ENCODE data around the gene CCNO.
A peak's percentile ranks its signal among the peaks of the same experiment; 100 is the strongest.

The CCNO gene, protein sequence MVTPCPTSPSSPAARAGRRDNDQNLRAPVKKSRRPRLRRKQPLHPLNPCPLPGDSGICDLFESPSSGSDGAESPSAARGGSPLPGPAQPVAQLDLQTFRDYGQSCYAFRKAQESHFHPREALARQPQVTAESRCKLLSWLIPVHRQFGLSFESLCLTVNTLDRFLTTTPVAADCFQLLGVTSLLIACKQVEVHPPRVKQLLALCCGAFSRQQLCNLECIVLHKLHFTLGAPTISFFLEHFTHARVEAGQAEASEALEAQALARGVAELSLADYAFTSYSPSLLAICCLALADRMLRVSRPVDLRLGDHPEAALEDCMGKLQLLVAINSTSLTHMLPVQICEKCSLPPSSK

DNA sequence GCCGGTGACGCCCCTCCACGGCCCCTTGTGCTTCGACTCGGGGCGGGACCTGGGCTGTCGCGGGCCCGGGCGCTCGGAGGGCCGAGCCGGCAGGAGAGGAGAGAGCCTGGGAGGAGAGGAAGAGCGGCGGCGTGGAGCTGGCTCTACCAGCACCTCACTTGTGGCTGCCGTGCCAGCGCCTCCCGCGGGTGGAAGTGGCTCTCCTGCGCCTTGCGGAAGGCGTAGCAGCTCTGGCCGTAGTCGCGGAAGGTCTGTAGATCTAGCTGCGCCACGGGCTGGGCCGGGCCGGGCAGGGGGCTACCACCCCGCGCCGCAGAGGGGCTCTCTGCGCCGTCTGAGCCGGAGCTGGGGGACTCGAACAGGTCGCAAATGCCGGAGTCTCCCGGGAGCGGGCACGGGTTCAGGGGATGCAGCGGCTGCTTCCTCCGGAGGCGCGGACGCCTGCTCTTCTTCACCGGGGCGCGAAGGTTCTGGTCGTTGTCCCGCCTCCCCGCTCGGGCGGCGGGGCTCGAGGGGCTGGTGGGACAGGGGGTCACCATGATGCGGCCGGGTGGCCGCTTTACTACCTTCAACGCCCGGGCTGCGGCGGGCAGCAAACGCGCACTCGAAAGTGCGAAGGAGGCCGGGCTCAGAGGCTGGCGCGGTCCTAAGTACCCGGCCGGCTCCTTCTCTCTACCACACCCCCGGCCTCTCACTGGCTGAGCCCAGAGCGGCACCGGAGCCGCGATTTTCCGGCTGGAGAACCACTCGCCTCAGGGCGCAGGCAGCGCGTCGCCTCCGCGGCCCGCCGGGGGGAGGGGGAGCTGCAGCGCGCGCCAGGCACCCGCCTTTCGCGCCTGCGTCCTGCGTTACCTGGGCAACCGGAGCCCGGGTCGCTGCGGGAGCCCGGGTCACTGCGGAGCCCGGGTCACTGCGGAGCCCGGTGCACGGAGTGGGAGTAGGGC is at the start of gene CCNO:
TSS of gene CCNO (minus strand) at position 624 of the 944 bp plus-strand sequence. CDS start at position 539, 85 bp downstream.
- DNase-seq (ENCODE audit: low read depth in 4 of 4, low spot score in 1 of 4): peak in 2 of 4 experiments; percentile 49 to 62

GRCh38 chr5:55278778-55279177 is 45.4 kb upstream of the CCNO start:
- no peak for DNase-seq (ENCODE audit: low read depth in 4 of 4, low spot score in 1 of 4)

DNA sequence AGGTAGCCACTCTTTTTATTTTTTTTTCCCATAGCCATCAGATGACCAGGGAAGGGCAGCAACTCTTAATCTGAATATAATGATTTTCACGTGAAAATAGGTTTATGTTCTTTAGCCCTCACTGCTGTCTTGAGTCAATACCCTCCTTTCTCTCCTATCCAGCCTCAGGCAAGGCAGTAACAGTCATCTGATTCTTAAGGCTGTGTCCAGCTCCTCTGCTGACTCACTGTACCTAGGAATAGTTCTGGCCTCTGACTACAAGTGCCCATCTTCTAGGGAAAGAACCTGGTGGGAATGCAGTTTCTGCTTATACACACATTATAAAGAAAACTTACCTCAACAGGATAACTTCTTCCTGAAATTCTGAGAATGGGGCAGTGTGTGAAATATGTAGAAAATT is 43.4 kb upstream of the CCNO start:
- no peak for DNase-seq (ENCODE audit: low read depth in 4 of 4, low spot score in 1 of 4)

- DNase-seq (ENCODE audit: low read depth in 4 of 4, low spot score in 1 of 4): no peak
Measured at GRCh38 chr5:55258339-55258738, 24.9 kb upstream of the CCNO start.

DNA sequence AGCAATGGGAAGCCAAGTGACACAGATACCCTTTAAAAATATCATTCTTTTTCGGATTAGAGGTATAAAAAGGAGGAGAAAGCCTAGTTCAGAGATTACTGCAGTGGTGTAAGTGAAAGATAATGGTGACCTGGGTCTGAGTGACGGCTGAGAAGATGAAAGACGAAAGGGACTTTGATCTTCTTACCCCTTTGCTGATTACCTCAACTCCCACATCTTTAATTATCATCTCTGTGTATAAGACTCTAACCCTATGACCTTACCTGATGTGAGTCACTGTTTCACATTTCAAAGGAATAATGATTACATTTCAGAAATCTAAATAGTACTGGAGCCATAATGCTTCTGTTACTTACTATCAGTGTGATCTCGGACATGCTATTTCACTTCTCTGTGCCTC is 21.4 kb upstream of the CCNO start:
- DNase-seq (ENCODE audit: low read depth in 4 of 4, low spot score in 1 of 4): no peak

GRCh38 chr5:55250064-55250463 is 16.7 kb upstream of the CCNO start:
- no peak for DNase-seq (ENCODE audit: low read depth in 4 of 4, low spot score in 1 of 4)

DNA sequence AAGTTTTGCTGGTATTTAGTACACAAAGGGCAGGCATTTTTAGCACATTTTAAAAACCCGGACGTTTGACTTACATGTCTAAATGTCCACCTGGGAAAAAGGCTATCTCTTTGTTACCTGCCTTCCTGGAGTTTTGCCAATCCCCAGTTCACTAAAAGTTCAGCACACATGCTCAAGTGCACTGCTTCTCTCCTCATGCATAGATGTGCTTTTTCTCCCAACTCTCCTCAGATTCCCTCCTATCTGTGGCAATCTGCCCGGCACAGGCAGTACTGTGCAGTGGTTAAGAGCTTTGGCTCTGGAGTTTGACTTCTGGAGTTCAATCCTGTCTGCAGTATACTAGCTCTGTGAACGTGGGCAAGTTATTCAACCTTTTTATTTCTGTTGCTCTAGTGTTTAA is 8.3 kb upstream of the CCNO start:
- DNase-seq (ENCODE audit: low read depth in 4 of 4, low spot score in 1 of 4): no peak

DNA sequence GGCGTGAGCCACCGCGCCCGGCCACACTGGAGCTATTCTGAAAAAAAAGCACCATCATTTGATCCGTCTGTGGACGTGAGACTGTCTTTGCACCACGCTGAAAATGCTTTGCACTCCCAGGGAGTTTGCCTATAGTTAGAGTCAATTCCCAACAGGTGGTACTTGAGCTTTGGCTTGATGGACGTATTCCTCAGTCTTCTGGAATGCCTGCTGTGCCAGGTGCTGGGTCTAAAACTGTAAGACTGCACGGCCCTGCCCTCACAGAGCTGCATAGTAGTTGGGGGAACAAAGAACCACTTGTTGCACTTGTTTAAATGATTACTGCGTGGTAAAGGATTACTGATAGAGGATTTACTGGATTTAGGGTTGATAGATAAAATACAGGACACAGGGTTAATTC is 3.4 kb upstream of the CCNO start:
- DNase-seq (ENCODE audit: low read depth in 4 of 4, low spot score in 1 of 4): no peak

GRCh38 chr5:55234121-55234700 is 803 bp upstream of the CCNO start:
- DNase-seq (ENCODE audit: low read depth in 4 of 4, low spot score in 1 of 4): no peak

DNA sequence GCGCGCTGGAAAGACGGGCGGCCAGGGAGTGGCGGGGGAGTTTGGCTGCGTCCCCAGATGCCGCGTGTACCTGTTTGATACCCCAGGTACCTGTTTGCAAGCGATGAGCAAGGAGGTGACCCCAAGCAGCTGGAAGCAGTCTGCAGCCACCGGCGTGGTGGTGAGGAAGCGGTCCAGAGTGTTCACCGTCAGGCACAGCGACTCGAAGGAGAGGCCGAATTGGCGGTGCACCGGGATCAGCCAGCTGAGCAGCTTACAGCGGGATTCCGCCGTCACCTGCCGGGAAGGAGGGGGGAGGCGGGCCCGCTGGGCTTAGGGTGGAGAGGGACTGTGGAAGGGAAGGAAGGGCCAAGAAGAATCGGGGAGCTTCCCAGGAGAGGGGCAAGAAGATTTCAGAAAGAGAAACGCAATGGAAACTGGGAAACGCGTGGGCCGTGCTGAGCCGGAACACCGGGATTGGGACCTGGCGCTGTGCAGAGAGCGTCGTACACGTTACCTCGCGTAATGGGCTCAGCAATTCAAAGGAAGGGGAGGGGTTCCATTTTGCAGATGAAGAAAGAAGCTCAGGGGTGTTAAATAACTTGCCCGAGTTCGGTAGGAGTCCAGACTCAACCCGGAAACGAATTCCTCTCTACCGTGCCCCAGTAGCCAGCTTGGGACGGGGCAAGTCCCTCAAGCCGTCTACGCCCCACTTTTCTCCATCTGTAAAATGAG is 980 bp downstream of the CCNO start:
- no peak for DNase-seq (ENCODE audit: low read depth in 4 of 4, low spot score in 1 of 4)

GRCh38 chr5:55231919-55232270 is 1.5 kb downstream of the CCNO start:
- DNase-seq (ENCODE audit: low read depth in 4 of 4, low spot score in 1 of 4): no peak

GRCh38 chr5:55231029-55231918 is 2.1 kb downstream of the CCNO start:
- no peak for DNase-seq (ENCODE audit: low read depth in 4 of 4, low spot score in 1 of 4)

DNA sequence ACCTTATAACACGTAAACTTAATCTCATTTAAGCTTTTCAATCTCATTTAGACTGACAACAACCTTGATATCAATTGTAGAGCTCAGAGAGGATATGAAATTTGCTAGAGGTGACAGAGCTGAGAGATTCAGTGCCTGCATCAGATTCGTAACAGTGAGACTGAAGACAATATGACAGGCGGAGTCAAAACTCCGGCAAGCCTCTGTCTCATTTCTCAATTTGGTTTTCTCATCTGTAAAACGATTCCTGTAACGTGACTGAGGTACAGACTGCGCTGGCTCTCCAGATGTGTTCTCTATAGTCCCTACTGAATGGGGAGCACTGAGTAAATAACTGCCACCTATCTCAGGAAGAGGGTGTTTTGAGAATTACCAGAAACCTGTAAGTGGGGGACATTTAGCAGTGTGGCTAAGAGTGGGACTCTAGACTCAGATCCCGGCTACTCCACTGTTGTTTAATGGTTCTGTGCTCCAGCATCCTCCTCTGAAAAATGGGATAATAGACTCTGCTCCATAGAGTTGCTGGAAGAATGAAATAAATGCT is 3.2 kb downstream of the CCNO start:
- no peak for DNase-seq (ENCODE audit: low read depth in 4 of 4, low spot score in 1 of 4)

- DNase-seq (ENCODE audit: low read depth in 4 of 4, low spot score in 1 of 4): no peak
Measured at GRCh38 chr5:55227664-55228430, 5.6 kb downstream of the CCNO start.

DNA sequence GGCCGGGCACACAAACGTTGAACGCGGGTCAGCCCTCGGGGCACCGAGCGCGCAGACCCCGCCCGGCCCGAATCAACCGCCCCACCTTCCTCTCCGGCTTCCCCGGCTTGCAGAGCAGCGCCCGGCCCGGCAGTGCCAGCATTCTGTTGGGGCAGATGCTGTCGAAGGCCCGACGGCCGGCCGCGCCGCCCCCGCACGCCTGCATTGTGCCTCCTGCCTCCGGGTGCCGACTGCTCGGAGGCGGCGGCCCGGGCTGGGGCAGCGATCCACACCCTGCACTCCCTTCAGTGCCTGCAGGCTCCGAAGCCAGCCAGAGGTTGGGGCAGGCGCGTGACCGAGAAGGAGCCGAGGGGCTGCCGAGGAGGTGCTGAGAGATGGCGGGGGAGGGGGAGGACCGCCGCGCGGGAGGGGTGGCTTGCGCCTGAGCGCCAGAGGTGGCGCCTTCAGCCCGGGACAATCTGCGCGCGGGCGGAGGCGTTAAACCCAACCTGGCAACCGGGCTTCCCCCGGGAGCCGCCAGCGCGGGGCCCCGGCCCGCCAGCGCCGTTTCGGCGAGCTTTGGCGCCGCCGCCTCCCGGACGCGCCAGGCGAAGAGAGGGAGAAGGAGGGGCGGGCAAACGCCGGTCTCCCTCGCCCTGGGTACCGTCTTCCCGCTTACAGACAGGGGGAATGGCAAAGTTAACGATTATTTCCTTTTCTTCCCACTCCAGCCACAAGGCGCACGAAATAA is 6.3 kb downstream of the CCNO start, which contains the start of gene MCIDAS:
TSS of gene MCIDAS (minus strand) at position 382 of the 730 bp plus-strand sequence. CDS start at position 205, 177 bp downstream.
- DNase-seq (ENCODE audit: low read depth in 4 of 4, low spot score in 1 of 4): peak in 2 of 4 experiments; percentile 56 to 64

DNA sequence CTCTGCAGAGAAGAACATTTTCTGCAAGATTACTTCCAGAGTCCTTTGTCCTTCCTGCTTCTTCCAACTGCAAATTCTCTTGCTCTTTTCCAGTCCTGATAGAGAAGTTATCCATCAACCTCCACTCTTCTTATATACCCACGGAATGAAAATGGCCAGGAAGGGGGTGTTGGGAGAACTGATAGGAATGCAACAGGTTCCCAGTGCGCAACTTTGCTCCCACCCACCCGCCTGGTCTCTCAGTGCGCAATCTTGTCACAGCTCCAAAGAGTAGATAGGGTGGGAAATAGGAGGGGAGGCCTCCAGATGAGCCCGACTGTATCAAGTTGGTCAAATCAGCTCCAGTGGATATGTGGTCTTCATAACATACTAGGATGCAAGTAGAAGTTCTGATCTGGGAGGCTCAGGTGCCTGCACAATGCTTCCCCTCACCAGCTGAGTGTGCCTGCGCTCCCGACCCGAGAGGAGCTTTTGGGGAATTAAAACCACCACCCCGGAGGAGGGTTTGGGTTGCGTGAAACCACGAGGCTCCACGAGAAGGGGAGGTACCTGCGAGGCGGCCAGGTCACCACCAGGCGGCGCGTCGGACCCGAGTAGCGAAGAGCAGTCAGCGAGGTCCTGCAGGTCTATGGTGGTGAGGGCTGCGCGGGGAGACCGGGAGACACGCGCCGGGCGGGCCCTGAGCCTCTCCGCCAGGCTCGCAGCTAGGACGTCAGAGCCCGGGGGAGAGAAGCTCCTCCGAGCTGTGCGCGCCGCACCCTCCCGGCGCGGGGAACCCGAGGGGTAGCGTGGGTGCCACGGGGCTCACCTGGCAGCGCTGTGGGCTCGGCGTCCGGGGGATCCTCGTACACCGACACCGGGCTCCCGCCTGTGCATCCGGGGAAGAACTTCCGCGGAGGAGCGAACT is 7.1 kb downstream of the CCNO start:
- peak in 1 of 4 experiments; percentile 68 for DNase-seq (ENCODE audit: low read depth in 4 of 4, low spot score in 1 of 4)

DNA sequence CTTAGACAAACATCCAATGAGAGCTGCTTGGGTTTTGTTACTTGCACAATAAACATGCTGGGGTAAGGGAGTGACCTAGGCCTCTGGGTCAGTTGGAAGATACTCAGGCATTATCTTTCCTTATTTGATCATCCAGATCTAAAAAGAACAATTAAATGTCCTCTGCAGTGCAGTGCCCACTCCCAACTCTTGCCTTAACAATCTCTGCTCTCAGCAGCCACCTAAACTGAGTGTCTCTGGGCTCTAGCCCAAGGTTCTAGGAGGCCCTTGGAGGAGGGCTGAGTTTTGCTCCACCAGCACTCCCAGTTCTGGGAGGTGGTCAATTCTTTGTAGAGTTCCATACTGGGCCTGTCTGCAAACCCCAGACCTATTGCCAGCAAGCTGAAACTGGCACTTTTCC is 8.1 kb downstream of the CCNO start:
- DNase-seq (ENCODE audit: low read depth in 4 of 4, low spot score in 1 of 4): no peak
